NCI-H2081 (cell line): ENCODE measurements around the gene LYSMD4.
"Not testable (repeated sequence)": the region's sequence is repeated elsewhere in the genome, so short reads cannot be mapped to it uniquely, and the experiment has no call there.

Experiments used
- DNase-seq, 2 experiments: peaks; one replicate each; lab custom pipeline; 2025; lab: John Stamatoyannopoulos, UW

The LYSMD4 gene

GRCh38 chr15:99733268-99734039 is at the start of gene LYSMD4:
Gene LYSMD4 (minus strand): TSS chr15:99733437. CDS start chr15:99731999, 1,438 bp downstream.
- DNase-seq: peak; percentile 95

- DNase-seq: not testable (repeated sequence)
These were observed 48.8 kb upstream of the LYSMD4 start for GRCh38 chr15:99782029-99782428.

DNA sequence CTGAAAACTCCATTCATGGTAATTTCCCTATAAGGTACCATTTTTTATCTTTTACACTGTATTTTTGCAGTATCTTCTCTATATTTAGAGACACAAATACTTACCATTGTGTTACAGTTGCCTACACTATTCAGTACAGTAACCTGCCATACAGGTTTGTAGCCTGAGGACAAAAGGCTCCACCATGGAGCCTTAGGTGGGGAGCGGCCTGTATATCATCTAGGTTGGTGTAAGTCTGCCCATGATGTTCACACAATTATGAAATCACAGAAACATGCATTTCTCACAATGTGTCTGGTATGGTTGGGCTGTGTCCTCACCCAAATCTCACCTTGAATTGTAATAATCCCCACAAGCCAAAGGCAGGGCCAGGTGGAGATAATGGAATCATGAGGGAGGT is 43.9 kb upstream of the LYSMD4 start:
- DNase-seq: no peak

- peak in 1 of 2 experiments; percentile 43 for DNase-seq
These were observed 31.3 kb upstream of the LYSMD4 start for GRCh38 chr15:99764522-99764921.

DNA sequence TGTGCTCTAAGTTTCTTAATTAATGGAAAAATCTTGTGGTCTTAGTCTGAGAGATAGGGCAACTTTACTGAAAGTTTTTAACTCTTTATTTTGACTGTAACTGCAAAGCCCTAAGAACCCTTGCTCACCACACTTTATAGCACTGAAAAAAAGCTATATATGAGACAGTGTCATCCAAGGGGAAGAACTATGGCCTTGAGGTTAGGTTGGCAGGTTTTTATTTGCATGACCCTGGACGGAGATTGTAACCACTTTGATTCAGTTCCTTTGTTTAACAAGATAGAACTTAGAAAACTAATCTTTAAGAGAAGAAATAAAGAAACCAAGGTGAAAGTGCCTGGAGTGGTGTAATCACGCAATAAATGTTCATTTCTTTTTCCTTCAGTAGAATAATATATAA is 30.6 kb upstream of the LYSMD4 start:
- DNase-seq: no peak

DNA sequence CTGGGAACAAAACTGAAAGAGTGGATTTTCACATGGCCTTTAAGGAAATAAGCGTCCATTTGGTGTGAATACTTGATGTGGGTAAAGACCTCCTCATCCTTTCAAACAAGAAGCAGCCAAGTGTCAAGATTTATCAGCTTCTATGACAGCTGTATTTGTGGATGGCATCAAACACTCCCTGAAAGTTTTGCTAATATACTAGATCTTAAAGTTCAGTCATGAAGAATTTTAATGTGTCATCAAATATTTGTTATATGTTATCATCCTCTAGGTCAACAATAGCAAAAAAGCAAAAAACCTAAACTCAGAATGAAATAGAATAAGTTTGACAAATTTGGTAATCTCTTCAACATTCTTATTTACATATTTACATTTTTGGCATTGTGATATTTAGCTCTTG is 29.1 kb upstream of the LYSMD4 start:
- no peak for DNase-seq

DNA sequence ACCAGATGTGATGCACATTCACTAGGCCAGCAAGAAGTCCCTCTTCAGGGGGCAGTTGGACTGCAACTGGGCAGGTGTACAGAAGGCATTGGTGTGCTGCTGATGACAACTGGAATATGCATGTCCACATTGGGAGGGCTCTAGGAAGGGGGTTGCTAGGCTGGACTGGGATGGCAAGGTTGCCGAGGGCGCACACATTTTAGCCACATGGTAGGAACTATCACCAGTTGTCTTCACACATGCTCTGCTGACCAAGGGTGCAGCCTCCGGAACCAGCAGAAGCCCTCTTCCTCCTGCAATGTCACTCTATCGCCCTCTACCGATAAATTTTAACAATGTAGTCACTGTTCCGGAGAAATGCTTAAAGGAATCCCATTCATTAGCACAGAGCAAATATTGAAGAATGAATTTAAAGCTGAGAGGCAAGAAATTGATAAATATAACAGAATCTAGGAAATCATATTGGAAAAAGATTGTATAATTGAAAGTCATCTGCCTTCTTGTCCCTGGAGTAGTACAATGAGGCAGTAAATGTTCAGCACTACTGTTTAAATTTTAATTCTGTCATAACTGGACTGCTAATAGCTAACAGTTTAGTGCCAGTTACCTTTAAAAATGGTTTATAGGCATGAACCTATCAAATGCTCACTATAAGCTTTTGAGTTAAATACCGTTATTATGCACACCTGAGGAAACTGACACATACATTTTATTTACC is 22.6 kb upstream of the LYSMD4 start:
- peak; percentile 62 to 66 for DNase-seq

DNA sequence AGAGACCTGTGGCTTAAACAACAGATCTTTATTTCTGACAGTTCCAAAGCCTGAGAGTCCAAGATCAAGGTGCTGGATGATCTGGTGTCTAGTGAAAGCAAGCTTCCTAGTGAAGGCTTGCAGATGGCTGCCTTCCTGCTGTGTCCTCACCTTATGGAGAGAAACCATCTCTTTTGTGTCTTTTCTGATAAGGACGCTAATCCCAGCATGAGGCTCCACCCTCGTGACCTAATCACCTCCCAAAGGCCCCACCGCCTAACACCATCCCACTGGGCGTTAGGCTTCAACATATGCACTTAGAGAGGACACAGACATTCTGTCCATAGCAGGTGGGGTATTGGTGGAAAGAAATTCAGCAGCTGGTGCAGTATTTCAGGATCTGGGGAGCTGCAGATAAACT is 19.8 kb upstream of the LYSMD4 start:
- no peak for DNase-seq

DNA sequence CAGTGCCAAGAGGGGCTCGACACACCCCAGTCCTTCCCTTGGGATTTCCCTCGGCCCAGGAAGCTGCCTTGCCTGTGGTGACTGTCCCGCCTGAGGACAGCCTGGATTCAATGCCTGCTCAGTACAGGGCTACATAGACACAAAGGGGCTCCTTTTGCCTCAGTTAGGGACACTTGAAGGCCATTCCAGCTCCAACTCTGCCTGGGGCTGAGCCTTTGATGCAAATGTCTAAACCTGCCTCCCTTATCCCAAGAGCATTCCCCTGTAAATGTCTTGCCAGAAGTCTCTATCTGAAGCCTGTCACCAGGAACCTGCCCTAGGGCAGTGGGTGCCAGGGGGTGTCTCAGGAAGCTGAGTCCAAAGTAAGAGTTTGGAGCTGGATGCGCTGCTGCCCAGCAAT is 19.3 kb upstream of the LYSMD4 start:
- no peak for DNase-seq

GRCh38 chr15:99750326-99750725 is 17.1 kb upstream of the LYSMD4 start:
- DNase-seq: not testable (repeated sequence)

GRCh38 chr15:99749386-99749785 is 16.1 kb upstream of the LYSMD4 start:
- no peak for DNase-seq

DNA sequence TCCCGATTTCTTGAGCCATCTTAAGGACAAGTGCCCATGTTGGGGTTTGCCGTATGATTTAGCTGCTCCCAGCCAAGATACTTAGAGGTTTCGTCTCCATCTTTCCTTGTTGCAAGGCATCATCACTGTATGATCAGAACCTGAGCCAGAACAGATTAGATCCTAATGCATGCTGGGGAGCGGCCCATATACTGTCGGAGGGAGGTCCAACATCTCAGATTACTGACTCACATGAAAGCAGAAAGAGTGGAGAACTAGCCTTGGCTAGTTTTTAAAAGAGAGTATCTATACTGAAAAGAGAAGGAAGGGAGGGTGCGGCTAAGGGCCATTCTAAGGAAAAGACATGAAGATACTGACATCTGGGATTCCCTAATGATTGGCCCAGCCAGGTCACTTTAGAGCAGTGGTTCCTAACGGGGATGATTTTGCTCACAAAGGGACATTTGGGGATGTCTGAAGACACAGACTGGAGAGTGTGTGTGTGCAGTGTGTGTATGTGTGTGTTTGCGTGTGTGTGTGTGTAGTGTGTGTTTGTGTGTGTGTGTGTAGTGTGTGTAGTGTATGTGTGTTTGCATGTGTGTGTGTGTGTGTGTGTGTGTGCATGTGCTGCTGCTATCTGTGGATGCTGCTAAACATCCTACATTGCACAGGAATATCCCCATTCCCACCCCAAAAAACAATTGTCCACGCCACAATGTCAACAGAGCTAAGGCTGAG is 12.3 kb upstream of the LYSMD4 start:
- DNase-seq: no peak

GRCh38 chr15:99744142-99744541 is 10.9 kb upstream of the LYSMD4 start:
- DNase-seq: no peak

GRCh38 chr15:99741835-99742234 is 8.6 kb upstream of the LYSMD4 start:
- DNase-seq: no peak

DNA sequence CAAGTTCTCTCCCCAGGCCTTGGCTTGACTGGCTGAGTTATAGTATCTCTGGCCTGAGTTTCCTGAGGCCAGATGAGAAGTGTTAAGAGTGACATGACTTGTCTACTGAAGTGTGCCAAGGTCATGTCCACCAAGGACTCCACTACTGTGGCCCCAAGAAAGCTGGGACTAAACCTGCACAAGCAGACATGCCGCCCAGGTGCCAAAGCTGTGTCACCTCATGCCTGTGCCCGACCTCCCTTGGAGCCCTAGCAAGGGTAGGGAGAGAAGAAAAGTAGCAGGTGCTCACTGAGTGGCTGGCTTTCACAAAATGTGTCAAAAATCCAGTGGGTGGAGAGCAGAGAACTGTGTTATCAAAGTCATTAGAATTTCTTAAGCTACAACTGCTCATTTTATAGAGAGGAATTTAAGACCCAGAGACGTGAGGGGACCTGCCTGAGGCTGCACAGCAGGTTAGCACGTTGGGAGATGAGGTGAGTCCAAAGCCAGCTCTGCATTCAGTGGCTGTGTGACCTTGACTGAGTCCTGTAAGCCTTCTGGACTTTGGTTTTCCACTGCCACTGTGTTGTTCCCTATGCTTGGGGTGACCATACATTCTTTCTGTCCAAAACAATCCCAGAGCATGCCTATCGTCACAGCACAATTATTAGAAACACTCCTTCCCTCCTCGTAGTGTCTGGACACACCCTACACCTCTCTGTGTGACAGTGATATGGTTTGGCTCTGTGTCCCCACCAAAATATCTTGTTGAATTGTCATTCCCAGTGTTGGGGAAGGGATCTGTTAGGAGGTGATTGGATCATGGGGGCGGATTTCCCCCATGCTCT is 5.0 kb upstream of the LYSMD4 start:
- no peak for DNase-seq

GRCh38 chr15:99736702-99737101 is 3.5 kb upstream of the LYSMD4 start:
- DNase-seq: no peak

DNA sequence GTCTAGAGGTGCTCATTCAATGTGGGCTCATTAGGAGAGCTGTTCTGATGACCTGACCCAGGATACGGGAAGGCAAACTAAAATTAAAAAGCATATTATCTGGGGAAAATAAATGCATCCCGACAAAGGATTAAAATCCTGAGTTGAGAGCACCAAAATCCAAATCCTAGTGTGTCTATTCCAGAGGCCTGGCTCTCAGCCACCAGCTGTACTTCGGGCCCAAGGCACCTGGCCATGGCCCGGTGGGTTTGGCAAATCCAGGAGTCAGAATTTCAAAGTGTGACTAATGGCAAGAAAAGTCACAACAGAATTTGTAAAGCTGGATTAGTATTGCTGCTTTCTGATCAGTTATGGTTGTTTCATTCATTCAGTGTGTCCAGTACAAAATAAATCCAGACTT is 2.6 kb upstream of the LYSMD4 start:
- DNase-seq: no peak

DNA sequence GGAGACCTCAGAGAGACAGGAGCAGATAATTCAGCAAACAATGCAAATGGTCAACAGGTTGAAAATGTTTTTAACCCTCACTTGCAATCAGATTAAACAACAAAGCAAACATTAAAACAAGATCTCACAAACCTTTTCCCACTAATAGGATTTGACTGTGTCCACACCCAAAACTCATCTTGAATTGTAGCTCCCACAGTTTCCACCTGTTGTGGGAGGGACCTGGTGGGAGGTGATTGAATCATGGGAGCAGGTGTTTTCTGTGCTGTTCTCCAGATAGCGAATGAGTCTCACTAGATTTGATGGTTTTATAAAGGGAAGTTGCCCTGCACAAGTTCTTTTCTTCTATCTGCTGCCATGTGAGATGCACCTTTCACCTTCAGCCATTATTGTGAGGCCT is 1.3 kb upstream of the LYSMD4 start:
- peak in 1 of 2 experiments; percentile 8 for DNase-seq

DNA sequence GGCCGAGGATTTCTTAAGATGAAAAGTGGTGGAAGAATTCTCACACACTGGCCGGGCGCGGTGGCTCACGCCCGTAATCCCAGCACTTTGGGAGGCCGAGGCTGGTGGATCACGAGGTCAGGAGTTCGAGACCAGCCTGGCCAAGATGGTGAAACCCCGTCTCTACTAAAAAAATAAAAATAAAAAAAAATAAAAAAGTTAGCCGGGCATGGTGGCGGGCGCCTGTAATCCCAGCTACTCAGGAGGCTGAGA is 729 bp upstream of the LYSMD4 start:
- not testable (repeated sequence) for DNase-seq

- no peak for DNase-seq
These were observed 428 bp downstream of the LYSMD4 start for GRCh38 chr15:99732751-99733267.

DNA sequence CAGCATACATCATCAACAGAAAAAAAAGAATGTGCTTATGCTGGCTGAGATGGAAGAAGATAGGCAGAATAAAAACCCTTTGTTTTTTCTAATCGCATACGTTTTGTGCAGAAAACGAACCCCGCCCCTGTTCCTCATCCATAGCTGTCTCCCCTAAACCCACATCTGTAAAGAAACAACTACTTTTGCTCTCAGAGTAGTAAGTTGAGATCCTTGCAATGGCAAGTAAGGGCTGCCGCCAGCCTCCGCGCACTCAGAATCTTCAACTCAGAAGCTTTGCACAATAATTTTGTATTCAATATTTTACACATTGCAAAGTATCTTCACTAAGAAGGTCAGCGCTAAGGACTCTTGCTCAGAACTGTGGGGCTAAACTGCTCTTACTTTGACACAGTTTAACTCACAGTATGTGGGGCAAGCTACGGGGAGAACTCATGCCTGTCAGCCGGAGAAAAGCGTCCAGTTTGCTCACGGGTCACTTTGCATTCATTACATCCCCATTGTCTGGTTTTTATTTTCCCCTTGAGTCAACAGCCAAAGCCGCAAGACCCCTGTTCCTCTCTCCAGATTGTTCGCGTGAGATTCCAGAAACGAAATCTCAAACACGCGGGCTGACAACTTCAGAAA is 1.0 kb downstream of the LYSMD4 start:
- DNase-seq: no peak
